Hematopoietic multipotent progenitor cell treated with erythropoietin and hydrocortisone succinate and interleukin-3 and kit ligand, for 8 days (in vitro differentiated cells): ENCODE results near the gene ELAC2.

ENCODE experiments used
- DNase-seq: peaks from one replicate; pipeline ENCODE4 v3.0.0-alpha.2; 2015

The ELAC2 gene

GRCh38 chr17:13017655-13018459 is at the start of gene ELAC2:
ELAC2 (minus strand) TSS chr17:13018027; CDS start chr17:13017947, 80 bp downstream.
- peak; percentile 98 for DNase-seq

DNA sequence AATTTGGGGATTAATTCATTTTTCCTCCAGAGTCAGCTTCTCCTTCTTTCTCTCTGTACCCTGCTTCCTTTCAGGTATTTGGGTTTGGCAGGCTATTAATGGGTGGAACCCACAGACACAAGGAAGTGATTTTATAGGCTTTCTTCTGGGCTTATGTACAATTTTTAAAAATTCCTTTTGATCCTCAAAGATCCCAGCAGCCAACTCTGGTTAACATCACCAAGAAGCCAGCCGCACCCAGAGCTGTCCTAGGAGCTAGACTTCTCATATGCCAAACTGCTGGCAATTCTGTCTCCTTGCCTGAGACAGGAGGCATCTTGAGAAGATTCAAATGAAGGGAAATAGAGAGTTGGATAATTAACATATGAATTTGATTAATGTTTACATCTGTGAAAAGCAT is 47.2 kb upstream of the ELAC2 start:
- no peak for DNase-seq

GRCh38 chr17:13055131-13055530 is 37.3 kb upstream of the ELAC2 start:
- DNase-seq = no peak

DNA sequence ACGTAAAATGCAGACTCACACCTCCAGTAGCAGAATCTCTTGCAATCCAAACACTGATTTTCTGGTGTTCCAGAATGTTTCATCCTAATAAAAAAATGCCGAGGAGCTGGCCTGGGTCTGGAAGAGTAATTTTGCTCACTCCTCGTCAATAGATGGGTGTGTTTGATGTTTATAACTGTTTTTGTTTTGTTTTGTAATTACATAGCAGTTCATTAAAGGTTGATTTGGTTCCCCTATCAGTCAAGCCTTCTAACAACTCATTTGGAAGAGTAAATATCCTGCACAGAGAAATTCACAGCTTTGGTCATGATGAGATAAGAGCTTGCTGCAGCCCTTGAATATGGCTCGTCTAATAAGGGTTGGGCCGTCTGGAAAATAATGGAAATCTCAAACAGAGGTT is 36.8 kb upstream of the ELAC2 start:
- no peak for DNase-seq

GRCh38 chr17:13051915-13052314 is 34.1 kb upstream of the ELAC2 start:
- no peak for DNase-seq

DNA sequence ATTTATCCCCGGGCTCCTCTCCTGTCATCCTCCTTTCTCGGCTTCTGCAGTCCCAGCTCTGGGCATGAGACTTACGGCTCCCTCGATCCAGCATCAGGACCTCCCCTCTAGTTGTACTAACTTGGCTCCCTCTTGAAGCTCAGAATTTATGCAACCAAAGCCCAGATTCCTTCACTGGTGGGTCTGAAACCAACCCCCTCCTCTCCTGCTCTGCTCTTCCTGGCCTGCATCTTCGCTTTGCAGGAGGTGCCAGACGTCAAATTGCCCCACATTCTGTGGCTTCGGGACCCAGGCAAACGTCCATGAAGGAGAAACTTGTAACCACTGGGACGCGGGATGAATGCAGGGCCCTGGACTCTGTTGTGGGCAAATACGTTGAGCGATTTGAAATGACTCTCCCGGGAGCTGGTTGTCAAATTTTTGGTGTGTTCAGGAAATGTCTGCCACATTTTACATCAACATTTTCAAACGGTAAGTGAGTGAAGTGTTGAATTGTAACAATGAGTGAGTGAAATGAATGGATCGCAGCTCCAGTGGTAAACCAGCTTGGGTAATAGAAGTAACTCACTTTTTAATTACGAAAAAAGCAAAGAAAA is 29.3 kb upstream of the ELAC2 start:
- no peak for DNase-seq

GRCh38 chr17:13046361-13046760 is 28.5 kb upstream of the ELAC2 start:
- no peak for DNase-seq

DNA sequence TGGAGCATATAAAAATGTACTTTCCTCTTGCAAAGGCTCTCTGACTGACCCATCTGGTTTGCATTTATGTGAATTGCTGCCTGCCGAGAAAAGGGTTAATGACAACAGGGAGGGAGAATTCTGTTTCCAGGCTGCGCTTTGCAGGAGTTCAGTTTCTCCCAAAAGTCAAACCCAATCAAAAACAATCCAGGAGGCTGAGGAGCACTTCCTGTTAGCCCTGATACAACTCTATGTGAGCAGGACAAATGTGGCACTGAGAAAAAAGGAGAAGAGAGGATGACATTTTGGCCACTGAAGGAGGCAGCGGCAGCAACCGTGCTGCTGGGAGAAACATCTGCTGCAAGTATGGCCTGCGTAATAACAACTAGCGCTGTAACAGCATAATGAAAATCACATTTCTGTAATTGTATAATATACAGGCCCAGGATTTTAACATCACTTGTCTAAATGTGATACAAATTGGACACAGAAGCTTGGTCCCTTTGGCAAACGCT is 26.8 kb upstream of the ELAC2 start:
- no peak for DNase-seq

GRCh38 chr17:13038931-13039665 is 21.3 kb upstream of the ELAC2 start:
- no peak for DNase-seq

- DNase-seq = no peak
These were observed 18.9 kb upstream of the ELAC2 start for GRCh38 chr17:13036751-13037150.

DNA sequence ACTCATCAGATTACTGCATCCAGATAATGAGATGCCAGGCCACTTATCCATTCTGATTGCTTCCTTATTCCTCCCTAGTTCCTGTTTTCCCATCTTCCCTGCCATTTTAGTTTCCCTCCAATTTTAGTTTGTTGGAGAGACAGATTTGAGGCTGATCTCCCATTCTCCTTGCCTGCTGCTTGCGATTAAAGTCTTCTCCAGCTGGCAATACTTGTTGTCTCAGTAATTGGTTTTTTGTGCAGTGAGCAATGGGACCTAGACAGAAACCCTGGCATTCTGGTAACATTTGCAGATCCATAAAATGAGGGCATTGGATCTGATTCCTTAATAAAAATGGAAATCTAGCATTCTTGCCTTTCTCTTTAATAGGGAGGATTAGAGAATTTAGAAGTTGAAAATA is 17.6 kb upstream of the ELAC2 start:
- no peak for DNase-seq

- peak; percentile 71 for DNase-seq
These were observed 14.0 kb upstream of the ELAC2 start for GRCh38 chr17:13031718-13032350.

GRCh38 chr17:13030459-13031300 is 12.9 kb upstream of the ELAC2 start:
- peak; percentile 79 for DNase-seq

DNA sequence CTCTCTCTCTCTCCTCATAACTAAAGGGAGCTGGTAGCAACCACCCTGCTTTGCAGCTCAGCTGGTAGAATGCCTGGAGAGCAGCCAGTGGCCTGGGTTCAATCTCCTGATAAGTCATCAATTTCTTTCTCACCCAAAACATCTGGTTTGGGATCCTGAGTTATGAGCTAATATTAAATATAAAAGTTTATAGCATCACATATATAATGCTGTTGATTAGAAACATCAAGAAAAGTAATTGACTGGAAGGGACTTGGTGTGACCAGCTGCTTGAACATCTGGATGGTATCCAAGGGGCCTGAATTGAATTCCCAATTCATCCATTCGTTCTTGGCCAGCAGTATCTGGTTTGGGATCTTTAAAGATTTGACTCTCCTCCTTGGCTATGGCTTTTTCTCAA is 12.2 kb upstream of the ELAC2 start:
- no peak for DNase-seq

- no peak for DNase-seq
These were observed 11.5 kb upstream of the ELAC2 start for GRCh38 chr17:13029340-13029739.

- DNase-seq = no peak
These were observed 9.4 kb upstream of the ELAC2 start for GRCh38 chr17:13027246-13027645.

DNA sequence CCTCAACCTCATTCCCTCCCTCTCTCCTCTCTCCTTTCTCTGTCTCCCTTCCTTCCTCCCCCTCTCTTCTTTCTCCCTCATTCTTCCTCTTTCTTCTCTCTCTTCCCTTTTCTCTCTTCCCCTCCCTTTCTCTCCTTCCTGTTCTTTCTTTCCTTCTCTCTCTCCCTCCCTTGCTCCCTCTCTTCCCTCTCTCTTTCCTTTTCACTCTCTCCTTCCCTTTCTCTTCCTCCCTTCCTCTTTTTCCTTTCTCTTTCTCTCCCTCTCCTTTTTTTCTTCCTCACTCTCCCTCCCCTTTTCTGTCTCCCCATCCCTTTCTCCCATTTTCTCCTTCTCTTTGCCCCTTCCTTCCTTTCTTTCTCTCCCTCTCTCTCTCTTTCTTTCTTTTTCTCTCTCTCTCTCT is 7.9 kb upstream of the ELAC2 start:
- no peak for DNase-seq

- no peak for DNase-seq
These were observed 7.4 kb upstream of the ELAC2 start for GRCh38 chr17:13025258-13025627.

GRCh38 chr17:13024526-13025257 is 6.9 kb upstream of the ELAC2 start:
- DNase-seq = peak; percentile 66

DNA sequence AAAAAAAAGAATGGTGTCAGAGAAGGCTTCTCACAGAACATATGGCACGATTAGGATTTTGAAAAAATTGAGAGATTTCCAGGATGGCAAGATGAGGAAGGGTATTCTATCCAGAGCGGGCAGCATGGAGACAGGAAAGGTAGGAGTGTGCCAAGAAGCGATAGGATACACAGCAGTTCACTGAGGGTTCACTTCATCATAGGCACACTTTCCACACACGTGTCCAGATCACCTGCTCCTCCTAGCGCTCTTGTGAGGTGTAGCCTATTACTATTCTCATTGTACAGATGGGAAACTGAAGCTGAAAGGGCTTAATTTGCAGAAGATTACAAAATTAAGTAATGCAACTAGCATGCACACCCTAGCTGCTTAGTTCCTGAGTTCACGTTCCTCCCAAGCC is 6.2 kb upstream of the ELAC2 start:
- DNase-seq = no peak

- peak; percentile 71 for DNase-seq
These were observed 759 bp downstream of the ELAC2 start for GRCh38 chr17:13016881-13017654.
